GM15510 (cell line): ENCODE data around the gene SLC51B.

Experiments
- POLR2A ChIP-seq: IDR thresholded peaks from 3 replicates; pipeline ENCODE4 v1.6.1; 2011; ENCODE audit warnings: borderline replicate concordance; ENCODE audit not compliant: insufficient read length; ENCODE audit errors: extremely low read depth

Gene SLC51B

GRCh38 chr15:65087873-65088642 is 42.9 kb downstream of the SLC51B start:
- no peak for TF ChIP-seq POLR2A

GRCh38 chr15:65088643-65089021 is 43.4 kb downstream of the SLC51B start:
- no peak for TF ChIP-seq POLR2A

DNA sequence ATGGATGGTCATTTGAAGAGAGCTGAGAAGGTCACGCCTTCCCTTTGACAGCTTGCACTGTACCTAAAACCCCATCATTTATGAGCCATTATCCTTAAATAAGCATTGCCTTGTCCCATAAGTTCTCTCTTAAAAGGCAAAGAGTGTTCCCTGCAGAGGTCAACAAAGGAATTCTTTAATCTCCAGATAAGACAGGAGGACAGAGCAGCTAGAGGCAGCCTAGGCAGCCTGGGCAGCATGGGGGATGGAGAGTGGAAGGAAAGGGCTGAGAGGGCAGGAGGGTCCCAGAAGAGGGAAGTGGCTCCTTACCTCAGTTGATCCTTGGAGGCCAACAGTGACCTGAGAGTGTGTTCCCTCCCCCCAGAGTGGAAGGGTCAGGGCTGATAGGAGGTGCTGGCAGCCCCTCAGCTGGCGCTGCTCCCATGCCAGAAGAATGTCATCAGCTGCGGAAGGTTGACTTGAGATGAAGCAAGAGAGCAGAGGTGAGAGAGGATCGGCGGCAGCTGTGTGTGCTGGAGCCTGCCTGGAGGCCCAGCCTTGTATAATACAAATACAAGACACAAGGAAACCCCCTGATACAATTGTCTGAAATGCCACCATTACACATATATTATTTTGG is 44.1 kb downstream of the SLC51B start:
- no peak for TF ChIP-seq POLR2A

GRCh38 chr15:65091946-65092770 is 47.0 kb downstream of the SLC51B start:
- no peak for TF ChIP-seq POLR2A

- TF ChIP-seq POLR2A = no peak
These were observed 48.0 kb downstream of the SLC51B start for GRCh38 chr15:65092911-65093792.

DNA sequence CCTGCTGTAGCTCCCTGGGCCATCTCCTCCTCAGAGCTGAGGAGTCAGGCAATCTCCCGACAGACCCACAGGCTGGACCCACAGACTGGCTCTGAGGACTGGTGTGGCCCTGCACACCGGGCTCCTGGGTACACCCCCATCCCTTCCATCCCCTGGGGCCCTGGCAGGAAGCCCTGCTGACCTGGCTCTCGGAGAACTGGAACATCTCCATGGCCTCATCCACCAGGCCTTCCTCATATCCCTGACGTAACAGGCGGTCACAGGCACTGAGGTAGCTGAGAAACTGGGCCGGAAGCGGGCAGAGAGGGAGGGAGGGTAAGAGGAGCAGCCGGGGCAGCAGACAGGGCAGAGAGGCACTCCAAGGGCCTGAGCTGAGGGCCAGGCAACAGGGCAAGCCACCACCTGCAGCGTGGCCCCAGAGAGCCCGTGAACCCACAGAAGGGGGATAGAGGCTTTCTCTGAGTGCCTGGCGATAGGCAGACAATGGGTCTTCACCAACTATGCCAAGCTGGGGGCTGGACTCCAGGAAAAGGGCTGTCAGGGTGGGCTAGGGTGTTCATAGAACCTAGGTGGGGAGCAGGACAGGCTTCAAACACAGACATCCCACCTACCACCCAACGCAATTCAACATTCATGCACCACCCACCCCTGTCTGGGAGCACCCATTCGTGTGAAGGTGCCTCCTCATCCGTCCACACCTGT is 49.3 kb downstream of the SLC51B start:
- TF ChIP-seq POLR2A = no peak

GRCh38 chr15:65095011-65095746 is 50.0 kb downstream of the SLC51B start:
- no peak for TF ChIP-seq POLR2A

DNA sequence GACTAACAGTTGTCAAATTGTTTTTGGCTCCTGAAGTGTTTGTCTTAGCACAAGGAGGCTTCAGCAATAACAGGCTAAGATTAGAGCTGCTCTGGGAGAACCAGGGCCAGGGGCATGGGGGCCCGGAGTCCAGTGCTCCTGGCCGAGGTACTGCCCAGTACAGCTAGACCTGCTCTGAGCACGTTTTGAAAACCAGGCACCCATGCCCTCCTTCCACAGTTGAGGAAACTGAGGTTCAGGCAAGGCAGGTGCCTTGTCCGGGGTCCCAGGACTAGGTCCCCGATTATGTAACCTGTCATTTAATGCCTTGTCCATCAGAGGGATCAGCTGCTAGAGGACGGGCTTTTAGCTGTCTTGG is 50.5 kb downstream of the SLC51B start:
- no peak for TF ChIP-seq POLR2A

- TF ChIP-seq POLR2A = no peak
These were observed 51.5 kb downstream of the SLC51B start for GRCh38 chr15:65096481-65097385.

DNA sequence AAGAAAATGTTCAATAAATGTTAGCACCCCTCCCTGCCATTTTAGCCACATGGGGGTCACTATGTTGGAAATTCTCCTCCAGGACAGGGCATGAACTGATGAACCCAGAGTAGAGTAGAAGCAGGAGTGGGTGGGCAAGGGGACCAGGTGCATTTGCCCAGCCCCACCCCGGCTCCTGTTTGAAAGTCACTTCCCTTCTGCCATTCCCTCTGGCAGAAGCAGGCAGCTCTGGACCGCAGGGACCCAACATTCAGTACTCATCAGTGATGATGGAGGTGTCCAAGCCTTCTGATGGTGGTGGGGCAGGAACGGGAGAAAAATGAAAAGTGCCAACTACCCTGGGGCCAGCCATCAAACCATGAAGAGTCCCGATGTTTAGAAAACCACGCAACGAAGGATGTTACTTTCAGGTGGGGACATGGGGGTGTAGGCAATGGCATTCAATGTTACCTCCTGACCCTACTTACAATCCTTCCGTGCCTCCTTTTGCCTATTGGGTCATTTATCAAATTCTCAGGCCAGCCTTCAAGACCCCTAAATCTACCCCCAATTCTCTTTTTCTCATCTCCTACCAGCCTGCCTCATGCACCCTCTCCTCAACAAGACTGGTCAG is 52.6 kb downstream of the SLC51B start:
- no peak for TF ChIP-seq POLR2A

DNA sequence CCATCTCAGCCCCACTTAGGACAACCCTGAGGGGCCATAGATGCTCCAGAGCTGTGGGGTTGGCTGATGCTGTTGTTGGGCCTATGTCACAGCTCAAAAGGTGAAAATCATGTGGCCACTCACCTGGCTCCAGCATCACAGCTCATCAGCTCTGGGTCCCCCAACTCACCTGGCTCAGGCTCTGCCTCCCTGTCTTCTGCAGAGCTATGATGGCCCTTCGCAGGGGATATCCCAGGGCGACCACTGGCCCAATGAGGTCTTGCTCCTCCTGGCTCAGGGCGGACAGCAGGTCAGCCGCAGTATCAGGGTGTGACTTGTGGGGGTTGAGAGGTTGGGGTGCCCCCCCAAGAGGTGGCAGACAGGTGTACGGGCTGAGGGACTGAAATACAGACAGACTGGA is 54.1 kb downstream of the SLC51B start:
- no peak for TF ChIP-seq POLR2A

GRCh38 chr15:65100442-65100841 is 55.3 kb downstream of the SLC51B start:
- no peak for TF ChIP-seq POLR2A
